ENCODE data around the gene CCDC194.
A peak's percentile ranks its signal among the peaks of the same experiment; 100 is the strongest.

Gene CCDC194, protein sequence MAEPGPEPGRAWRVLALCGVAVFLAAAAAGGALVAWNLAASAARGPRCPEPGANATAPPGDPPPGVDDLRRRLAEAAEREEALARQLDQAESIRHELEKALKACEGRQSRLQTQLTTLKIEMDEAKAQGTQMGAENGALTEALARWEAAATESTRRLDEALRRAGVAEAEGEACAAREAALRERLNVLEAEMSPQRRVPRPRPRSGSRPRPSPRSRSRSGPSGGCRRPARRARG

DNA sequence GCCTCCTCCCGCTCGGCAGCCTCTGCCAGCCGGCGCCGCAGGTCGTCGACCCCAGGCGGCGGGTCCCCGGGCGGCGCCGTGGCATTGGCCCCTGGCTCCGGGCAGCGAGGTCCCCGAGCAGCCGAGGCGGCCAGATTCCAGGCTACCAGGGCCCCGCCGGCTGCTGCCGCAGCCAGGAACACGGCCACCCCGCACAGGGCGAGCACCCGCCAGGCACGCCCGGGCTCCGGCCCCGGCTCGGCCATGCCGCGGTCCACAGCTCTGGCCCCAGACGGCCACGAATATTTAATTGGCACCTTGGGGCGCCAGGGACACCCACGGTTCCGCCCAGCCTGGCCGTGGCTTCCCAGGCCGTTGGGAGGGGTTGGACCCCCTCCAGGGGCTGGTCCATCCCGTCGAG, at the start of gene CCDC194:
TSS of gene CCDC194 (minus strand) at position 283 of the 400 bp plus-strand sequence. CDS start at position 245, 38 bp downstream.
- TF ChIP-seq, protein P1, sequence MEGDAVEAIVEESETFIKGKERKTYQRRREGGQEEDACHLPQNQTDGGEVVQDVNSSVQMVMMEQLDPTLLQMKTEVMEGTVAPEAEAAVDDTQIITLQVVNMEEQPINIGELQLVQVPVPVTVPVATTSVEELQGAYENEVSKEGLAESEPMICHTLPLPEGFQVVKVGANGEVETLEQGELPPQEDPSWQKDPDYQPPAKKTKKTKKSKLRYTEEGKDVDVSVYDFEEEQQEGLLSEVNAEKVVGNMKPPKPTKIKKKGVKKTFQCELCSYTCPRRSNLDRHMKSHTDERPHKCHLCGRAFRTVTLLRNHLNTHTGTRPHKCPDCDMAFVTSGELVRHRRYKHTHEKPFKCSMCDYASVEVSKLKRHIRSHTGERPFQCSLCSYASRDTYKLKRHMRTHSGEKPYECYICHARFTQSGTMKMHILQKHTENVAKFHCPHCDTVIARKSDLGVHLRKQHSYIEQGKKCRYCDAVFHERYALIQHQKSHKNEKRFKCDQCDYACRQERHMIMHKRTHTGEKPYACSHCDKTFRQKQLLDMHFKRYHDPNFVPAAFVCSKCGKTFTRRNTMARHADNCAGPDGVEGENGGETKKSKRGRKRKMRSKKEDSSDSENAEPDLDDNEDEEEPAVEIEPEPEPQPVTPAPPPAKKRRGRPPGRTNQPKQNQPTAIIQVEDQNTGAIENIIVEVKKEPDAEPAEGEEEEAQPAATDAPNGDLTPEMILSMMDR (IDR thresholded peaks at IDR 0.05; ENCODE audit: insufficient read depth, low read depth, low read length, missing control alignments) = no peak
- no peak for DNase-seq (ENCODE audit: low read depth)
- no peak within 1 kb of the TSS for H3K4me3 ChIP-seq (ENCODE audit: low read length)

DNA sequence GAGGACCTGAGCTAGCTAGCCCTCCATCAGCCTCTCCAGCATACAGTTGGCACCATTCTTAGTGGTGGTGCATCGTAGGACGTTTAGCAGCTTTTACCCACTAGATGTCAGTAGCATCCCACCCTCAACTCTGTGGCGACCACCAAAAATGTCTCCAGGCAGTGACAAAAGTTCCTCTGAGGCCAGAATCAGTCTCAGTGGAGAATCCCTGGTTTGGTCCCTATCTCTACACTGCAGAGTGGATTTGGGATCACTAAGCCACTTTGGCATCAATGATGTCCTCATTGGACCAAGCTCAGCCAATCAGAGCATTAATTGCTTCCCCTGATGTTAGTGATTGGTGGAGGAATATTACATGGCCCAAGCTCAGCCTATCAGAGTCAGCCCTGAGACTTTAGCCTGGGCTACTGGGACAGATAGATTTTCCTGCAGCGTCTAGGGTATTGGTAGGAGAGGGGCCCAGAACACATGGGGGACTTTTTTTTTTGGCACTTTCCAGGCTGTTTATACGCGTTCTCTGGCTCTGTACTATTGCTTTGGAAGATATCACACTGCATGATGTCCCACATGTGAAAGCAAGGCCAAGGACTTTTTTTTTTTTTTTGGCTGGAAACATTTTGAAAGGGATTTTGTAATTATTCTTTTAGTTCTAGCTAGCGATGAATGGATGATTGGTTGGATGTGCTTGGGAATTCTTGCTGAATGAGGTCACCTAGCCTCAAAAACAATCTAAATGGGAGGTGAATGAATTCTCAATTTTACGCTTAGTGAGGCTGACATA, 47.4 kb upstream of the CCDC194 start:
- no peak overlapping the region for H3K4me3 ChIP-seq (ENCODE audit: low read length)
- TF ChIP-seq, protein P1 (IDR thresholded peaks at IDR 0.05; ENCODE audit: insufficient read depth, low read depth, low read length, missing control alignments) = peak; percentile 50
- DNase-seq (ENCODE audit: low read depth) = peak; percentile 32

DNA sequence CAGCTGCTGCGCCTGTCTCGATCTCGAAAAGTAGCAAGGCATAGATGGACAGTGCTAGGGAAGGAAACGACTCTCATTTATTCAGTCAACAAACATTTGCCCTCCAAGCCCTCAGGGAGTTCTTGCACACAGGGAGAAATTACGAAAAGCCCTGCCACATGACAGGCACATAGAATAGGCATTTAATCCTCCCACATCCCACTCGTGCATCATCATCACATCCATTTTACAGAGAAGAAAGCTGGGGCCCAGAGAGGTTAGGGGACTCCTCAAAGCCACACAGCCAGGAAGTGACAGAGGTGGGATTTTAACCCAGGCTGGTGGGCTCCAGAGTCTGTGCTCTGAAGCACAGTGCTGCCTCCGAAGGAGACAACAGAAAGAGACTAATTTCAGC, 42.9 kb upstream of the CCDC194 start:
- no peak overlapping the region for H3K4me3 ChIP-seq (ENCODE audit: low read length)
- DNase-seq (ENCODE audit: low read depth) = no peak

DNA sequence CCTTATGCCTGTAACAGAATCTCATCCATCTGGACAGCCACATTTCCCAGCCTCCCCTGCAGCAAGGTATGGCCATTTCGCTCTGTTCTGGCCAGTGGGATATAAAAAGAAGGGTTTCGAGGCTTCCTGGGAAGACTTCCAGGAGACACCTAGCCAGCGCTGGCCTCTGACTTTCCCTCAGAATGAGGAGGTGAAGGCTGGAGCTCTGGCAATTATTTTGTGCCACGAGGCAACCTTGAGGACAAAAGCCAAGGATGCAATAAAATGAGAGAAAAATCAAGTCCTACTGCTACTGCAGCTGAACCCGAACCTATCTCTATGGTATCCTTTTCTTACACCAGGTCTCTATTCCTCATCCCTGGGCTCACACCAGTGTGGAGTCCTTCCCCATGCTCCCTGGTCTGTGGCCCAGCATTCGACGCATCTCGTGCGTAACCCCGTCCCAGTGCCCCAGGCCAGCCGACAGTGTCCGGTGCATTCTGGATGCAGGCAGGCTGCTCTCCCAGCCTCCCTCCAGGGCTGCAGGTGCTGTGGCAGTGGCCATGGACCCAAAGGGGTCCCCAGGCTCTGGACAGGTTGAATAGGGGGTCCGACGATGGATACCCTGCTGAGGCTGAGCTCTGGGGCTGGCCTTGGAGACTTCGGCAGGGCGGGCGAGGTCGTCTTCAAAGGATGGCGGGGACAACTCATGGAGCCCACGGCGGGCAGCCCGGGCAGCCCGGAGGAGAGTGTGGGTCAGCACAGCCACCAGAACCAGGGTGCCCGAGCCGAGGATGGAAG, 42.3 kb upstream of the CCDC194 start:
- no peak for DNase-seq (ENCODE audit: low read depth)
- TF ChIP-seq, protein P1 (IDR thresholded peaks at IDR 0.05; ENCODE audit: insufficient read depth, low read depth, low read length, missing control alignments) = no peak
- no peak overlapping the region for H3K4me3 ChIP-seq (ENCODE audit: low read length)

More for the DNA sequence above, 42.9 kb upstream of the CCDC194 start:
- TF ChIP-seq, protein P1 (IDR thresholded peaks at IDR 0.05; ENCODE audit: insufficient read depth, low read depth, low read length, missing control alignments) = no peak

DNA sequence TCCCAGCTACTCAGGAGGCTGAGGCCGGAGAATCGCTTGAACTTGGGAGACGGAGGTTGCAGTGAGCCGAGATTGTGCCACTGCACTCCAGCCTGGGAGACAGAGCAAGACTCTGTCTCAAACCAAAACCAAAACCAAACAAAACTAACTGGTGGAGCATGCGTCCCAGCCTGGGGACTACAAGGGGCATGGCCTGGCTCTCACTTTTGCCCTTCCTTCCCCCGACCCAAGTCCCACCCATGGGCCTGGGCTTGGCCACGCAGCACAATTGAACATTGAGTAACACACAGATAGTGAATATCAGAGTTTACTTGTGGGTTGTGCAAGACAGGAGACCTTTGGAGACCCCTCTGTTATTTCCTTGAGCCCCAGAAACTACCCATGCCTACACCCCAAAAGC, 41.2 kb upstream of the CCDC194 start:
- H3K4me3 ChIP-seq (ENCODE audit: low read length) = no peak overlapping the region
- TF ChIP-seq, protein P1 (IDR thresholded peaks at IDR 0.05; ENCODE audit: insufficient read depth, low read depth, low read length, missing control alignments) = no peak
- no peak for DNase-seq (ENCODE audit: low read depth)

DNA sequence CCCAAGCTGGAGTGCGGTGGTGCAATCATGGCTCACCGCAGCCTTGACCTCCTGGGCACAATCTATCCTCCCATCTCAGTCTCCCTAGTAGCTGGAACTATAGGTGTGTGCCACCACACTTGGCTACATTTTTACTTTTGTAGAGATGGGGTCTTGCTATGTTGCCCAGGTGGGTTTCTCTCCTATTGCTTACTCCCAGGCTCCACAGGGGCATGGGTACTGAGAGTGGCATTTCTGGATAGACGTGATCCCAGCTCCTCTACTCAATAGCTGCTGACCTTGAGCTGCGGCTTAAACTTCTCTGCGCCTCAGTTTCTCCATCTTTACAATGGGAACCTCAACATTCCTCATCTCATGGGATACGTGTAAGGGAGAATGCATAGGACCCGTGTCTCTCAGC, 37.4 kb upstream of the CCDC194 start:
- no peak overlapping the region for H3K4me3 ChIP-seq (ENCODE audit: low read length)
- DNase-seq (ENCODE audit: low read depth) = no peak
- TF ChIP-seq, protein P1 (IDR thresholded peaks at IDR 0.05; ENCODE audit: insufficient read depth, low read depth, low read length, missing control alignments) = no peak

Measured in epithelial cell of esophagus (primary cell).